Stimulated activated CD8-positive, alpha-beta memory T cell treated with anti-CD3 and anti-CD28 coated beads, Interleukin-15, amount 100 ng/mL, for 1 hour (primary cell): ENCODE results near the gene SPAG6.

Experiments
- DNase-seq: peaks from one replicate; pipeline ENCODE4 v3.0.0-alpha.2; 2020; ENCODE audit warnings: low read depth

SPAG6 gene

DNA sequence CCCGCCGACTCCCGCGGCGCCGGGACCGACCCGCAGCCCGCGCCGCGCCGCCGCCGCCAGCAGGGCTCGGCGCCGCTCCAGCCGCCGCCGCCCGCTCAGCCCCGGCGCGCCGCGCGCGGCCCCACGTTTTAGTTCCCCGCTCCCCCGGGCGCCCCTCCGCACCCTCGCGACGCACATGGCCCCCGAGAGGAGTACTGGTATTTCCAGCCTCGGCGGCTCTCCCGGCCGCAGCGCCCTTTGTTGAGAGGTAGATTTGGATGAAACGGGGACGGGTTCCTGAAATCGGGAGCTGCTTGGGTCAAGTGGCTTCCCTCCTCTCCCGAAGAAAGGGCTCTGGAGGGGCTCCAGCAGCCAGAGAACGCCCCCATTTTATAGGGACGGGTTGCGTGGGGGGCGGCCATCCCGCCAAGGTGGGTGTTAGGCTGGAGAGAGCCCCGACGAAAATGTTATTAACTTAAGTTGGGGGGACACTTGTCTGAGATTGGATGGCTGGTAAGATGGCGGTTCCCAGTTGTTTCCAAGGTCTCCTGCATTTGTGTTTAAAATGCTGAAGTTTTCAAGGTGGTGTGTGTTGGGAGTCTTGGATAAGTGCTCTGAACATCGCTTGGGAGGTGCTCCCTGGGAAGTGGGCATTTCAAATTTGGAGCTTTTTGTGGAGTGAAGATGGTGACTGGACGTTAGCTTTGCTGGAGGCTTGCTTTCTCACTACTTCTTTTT lies 23.2 kb upstream of the SPAG6 start:
- no peak for DNase-seq

GRCh38 chr10:22322641-22323160 lies 22.6 kb upstream of the SPAG6 start:
- DNase-seq = no peak

DNA sequence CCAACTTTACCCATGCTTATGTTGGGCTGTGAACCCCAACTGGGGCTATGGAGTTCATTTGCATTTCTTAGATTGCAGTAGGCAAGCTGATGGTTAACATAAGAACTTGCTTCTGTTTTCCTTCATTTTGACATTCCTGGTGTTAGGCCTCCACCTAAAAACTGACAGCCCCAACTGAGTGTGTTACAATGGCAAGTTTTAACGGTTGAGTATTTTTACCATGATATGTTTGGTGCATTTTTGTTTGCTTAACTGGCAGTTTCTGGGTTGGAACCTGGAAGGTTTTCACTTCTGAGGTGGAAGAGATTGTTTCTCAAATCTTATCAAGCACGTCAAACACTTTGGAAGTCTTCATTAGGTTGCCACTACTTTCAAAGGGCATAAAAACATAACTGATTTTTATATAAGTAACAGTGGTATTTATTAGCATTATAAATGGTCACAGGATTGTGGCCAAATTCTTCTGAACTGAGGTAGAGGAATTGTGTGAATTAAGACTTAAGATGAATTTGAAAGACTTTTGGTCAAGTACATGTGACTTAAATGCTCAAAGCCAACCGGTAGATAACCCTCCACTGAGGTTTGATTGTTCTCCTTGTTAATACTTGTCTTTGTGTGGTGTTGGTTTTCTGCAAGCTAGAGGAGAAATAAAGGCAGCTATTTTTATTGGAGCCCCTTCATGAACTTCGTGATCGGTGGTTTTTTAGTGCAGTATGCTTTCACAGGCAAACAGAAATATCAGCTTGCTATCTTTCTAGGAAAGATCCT lies 21.6 kb upstream of the SPAG6 start:
- DNase-seq = no peak

DNA sequence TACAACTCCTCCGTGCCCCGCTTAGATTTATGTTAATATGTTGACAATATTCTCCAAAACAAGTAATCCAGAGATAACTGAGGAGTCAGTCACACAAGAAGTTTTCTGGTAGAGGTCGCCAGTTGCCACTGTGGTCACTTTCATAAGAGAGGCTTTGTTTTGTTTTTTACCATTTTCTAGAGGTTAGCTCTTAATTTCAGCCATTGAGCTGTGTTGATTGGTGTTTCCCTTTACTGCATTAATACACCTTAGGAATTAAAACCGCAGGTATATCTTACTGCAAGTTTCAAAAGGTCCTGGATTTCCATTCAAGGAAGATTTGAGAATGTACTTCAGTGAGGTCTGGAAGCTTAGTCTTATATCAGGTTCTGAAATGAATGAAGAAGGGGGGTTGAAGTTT lies 20.9 kb upstream of the SPAG6 start:
- no peak for DNase-seq

- DNase-seq = no peak
These were observed 20.4 kb upstream of the SPAG6 start for GRCh38 chr10:22324893-22325271.

- DNase-seq = no peak
These were observed 19.8 kb upstream of the SPAG6 start for GRCh38 chr10:22325272-22326144.

DNA sequence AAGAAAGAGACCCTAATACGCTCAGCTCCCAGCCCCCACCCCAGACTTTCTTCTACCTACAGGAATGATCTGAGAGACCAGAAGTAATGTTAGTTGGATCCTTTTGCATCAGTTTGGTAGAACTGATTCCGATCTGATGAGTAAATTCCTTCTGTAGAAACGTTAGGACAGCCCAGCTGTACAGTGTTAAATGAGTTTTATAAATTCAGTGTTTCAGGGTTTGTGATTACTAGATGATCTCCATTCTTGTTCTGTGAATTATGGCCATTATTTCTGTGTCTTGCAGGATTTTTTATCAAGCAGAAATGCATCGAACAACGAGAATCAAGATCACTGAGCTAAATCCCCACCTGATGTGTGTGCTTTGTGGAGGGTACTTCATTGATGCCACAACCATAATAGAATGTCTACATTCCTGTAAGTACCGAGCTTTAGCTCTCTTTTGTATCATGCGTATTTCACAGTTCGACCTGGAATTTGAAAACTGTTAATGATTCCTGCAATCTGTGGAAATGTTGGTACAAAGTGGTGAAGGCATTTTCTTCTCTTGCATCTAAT lies 19.1 kb upstream of the SPAG6 start:
- no peak for DNase-seq

GRCh38 chr10:22329150-22329549 lies 16.1 kb upstream of the SPAG6 start:
- DNase-seq = no peak

DNA sequence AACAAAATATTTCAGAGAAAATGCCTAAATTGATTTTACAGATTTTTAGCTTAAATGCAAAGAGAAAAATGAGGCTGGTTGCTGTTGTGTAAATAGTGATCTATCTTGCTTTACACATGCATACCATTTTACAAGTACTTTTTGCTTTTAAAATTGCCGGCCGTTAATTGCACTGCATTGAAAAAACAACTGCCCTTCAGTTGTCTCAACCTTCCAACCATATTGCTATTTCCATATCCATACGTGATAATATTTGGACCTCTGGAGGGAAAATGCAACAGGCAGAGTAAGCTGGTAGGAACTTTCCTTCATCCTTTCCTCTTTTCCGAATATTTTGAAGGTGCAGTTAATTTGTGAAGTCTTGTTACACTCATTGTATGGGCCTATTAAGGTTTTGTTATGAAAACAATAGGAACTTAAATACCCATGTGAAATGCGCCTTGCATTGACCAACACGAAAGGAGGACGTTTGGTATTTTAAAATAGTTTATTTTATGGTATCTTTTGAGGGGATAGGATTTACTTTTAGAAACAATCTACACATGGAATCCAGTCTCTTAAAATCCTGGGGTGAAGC lies 13.1 kb upstream of the SPAG6 start:
- DNase-seq = no peak

DNA sequence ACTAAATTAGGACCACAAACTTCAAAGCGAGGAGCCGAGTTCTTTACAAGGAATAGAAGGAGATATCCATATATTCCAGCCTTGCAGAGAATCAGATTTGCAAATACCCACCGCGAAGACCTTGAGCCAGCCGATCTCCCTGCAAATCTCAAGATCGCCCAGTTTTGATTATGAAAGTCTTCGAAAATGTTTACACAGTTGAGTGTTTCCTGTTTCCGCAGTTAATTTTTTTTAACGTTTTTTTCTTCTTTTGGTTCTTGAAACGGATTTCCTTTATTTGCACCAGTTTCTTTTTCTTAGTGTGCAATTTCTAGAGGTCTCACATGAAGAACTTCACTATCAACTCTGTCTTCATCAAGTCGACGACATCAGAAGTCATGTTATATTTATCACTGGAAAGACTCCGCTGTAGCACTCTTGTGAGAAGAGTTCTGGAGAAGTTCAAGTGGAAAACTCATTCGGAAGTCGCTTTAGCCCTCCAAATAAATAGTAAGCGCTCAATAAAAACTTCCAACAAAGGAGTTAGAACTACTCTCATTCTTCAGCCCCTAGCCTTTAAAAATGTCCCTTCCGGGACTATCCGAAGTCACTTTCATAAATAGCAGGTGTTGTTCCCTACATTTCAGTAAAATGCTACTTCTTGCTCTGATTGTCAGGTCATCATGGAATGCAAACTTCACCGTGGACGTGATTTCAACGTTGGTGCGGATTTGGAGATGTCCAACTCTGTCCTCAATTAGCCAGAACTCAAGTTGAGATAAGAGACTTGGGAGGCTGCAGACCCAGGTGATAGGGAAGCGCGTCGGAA lies 11.9 kb upstream of the SPAG6 start:
- no peak for DNase-seq

DNA sequence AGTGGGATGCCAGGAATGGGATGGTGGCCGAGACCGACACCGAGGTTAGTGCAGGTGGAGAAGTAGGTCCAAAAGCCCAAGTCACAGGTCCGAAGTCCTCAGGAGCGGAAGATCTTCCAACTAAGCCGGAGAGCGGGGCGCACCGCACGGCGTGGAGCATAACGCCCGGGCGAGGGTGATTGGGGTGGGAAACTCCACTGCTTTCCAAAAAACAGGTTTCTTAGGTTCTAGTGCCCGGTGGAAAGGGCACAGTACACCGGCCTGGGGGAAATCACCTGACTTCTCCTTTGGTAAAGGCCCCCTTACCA lies 11.4 kb upstream of the SPAG6 start:
- DNase-seq = no peak

DNA sequence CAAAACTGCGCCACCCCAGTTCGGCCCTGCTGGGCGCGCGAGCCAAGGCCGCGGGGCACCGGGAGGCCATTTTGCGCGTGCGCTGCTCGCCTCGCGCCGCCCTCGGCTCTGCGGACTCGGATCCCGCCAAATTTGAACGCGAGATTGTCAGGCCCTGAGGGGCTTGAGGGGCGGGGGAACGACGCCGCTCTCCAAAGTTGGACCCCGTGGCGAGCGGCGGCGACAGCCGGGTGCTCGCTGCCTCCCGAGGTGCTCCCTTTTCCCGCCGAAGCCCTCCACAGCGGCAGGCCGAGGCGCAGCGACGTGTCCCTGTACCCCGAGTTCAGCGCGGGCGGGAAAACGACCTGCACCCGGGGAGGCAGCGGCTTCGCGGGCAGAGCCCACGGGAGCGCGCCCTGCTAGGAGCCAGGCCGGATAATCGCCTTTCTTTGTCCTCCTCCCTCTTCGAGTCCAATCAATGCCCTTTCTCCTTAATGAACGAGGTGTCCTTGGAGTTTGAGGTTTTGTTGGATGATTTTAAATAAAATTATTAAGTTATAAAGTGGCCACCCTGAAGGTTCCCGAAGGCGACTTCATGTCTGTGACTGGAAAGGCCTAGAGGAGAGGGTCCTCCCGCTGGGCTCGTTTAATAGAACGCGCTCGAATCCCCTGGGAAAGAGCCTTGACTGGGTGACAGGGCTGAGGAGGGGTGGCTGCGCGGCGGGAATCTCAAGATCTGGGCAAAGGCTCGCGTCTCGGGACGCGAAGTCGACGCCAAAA lies 10.7 kb upstream of the SPAG6 start:
- no peak for DNase-seq

DNA sequence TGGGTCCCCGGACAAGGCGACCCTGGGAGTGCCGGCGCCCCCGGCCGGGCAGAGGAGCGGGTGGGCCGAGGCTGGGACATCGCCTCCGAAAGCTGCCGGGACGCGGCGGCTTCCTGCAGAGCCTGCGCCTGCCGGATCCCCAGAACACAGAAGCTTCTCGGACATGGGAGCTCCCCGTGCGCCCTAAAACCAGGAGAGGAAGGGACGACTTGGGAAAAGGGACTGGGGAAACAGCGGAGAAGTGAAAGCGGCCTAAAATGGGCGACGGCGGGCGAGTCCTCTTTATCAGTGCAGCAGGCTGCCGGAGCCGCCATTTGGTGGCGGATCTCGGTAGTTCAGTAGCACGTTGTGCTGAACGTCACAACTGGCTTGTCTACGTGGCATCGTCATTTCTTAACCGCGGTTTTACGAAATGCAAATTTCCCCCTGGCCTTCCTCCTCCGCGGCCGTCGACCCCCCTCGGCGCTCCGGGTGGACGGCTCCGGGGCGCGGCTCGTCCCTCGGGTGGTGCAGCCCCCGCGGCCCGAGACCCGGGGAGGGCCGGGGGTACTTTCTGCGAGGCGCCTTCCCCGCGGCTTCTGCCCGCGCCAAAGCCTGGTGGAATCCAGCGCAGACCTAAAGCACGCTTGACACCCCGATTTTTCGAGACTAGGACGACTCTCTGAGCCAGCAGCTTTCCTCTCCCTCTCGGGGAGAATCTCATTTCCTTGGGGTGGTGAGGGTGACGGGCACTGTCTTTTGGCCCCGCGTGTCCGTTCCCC lies 9.9 kb upstream of the SPAG6 start:
- DNase-seq = no peak

- DNase-seq = no peak
These were observed 7.0 kb upstream of the SPAG6 start for GRCh38 chr10:22338185-22338900.

DNA sequence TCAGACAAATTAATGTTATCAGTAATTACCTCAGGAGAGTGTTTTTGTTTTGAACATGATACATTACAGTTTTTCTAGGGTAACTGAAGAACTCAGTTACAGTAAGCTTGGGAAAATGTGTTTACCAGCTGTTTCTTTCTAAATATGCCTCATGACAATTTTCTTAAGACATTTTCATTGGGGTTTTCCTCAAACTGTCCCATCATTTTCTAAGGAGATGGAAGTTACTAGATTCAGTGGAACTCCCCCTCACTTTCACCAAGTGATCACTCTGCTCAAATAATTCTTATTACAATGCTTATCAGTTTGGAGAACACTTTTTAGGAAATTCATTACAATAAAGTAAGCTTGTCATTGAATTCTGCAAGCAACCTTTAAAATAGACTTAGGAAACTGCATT lies 6.4 kb upstream of the SPAG6 start:
- DNase-seq = no peak

DNA sequence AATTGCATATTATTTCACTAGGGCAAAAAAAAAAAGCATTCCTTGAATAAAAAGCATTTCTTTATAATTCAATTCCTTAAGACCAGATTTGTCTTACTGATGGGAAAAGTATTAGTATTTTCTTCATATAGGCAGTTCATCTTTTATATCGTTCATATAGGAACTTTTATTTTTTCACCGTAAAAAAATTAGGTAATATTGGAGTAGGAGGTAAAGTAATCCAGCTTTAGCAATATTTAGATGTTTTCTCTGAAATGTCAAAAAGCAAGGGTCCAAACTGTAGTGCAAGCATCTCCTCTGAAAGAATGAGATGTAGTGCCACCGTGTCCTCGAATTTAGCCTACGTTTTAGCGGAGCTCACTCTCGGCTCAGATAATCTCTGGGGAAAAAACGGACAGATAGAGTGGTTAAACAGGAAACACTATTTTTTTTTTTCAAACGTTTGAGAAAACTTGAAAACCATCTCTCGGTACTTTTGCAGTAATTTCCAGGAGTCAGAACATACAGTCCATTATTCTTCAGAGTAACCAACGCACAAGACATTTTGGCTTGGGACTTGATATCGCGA lies 5.5 kb upstream of the SPAG6 start:
- DNase-seq = no peak

DNA sequence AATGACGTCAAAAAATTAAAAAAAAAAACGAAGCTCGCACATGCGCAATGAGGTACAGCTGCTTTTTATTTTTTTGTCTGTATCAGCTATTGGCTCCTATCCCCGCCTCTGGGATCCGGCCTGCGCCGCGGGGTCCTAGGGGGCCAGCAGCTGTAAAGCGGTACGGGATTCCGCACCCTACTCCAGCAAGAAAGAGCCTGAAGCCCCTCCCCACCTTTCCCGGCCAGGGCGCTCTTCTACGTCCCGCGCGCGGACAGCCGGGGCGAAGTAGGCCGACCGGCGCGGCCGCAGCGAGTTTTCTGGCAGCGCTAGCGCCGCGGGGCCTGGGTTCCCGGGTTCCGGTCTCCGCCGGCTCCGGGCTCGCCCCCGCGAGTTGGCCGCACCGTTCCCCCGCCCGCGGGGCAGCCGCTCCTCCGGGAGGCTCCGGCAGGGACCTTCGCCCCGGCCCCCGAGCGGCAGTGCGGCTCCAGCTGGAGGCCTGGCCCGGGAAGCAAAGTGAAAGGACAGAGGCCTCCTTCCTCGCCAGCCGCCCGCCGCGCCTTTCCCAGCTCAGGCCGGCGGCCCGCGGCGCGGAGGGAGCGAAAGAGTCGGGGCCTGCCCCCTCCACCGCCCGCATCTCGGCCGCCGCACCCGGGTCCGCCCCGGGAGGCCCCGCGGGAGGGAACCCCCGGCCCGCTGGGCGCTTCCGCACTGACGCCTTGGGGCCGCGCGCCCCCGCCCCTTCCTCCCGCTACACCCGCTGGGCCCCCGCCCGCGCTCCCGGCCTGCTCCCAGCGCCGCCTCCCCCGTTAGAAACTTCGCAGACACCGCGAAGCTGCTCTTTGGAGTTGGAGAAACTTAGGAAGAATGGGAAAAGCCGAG lies 4.7 kb upstream of the SPAG6 start:
- no peak for DNase-seq
